Smooth muscle cell (in vitro differentiated cells): Measurements from ENCODE around the gene LRRC75B. TPM values are rescaled to one million over a fixed set of nuclear protein-coding genes. Genes with fewer than 3 reads are reported as not detected.

Experiments
- DNase-seq: peaks from one replicate; lab custom pipeline; 2025; ENCODE audit not compliant: unreplicated experiment; lab: John Stamatoyannopoulos, UW
- H2AFZ ChIP-seq: fragments of 200-600 bp; sonication (generic); 2 replicates; pipeline ENCODE4 v1.6.0; 2016; ENCODE audit warnings: antibody characterized with exemption, low read depth, mild to moderate bottlenecking
- H3F3A ChIP-seq: fragments of 200-600 bp; sonication (generic); 2 replicates; pipeline ENCODE4 v1.6.0; 2017; ENCODE audit warnings: antibody characterized with exemption, low read depth
- H3K27ac ChIP-seq: fragments of 200-600 bp; sonication (generic); 2 replicates; pipeline ENCODE4 v1.5.1; 2016; ENCODE audit warnings: low read depth, mild to moderate bottlenecking
- H3K27me3 ChIP-seq: fragments of 200-600 bp; sonication (generic); 2 replicates; pipeline ENCODE4 v1.6.1; 2016; ENCODE audit warnings: low read depth, mild to moderate bottlenecking
- H3K36me3 ChIP-seq: fragments of 200-600 bp; sonication (generic); 2 replicates; pipeline ENCODE4 v1.5.1; 2016; ENCODE audit warnings: low read depth
- H3K4me1 ChIP-seq: fragments of 200-600 bp; sonication (generic); 2 replicates; pipeline ENCODE4 v1.5.1; 2016; ENCODE audit warnings: low read depth
- H3K4me2 ChIP-seq: fragments of 200-600 bp; sonication (generic); 2 replicates; pipeline ENCODE4 v1.6.0; 2016; ENCODE audit warnings: mild to moderate bottlenecking
- H3K4me3 ChIP-seq: fragments of 200-600 bp; sonication (generic); 2 replicates; pipeline ENCODE4 v1.5.1; 2016; ENCODE audit warnings: mild to moderate bottlenecking
- H3K79me2 ChIP-seq: fragments of 200-600 bp; sonication (generic); 2 replicates; pipeline ENCODE4 v1.6.0; 2016; ENCODE audit warnings: low read depth, mild to moderate bottlenecking
- H3K9ac ChIP-seq: fragments of 200-600 bp; sonication (generic); 2 replicates; pipeline ENCODE4 v1.6.0; 2016; ENCODE audit warnings: low read depth
- H3K9me3 ChIP-seq: fragments of 200-600 bp; sonication (generic); replicated peaks from 2 replicates; pipeline ENCODE4 v1.5.1; 2016; ENCODE audit warnings: low read depth
- H4K20me1 ChIP-seq: fragments of 200-600 bp; sonication (generic); 2 replicates; pipeline ENCODE4 v1.6.0; 2016; ENCODE audit warnings: low read depth
- CTCF ChIP-seq: fragments of 200-600 bp; sonication (generic); IDR thresholded peaks from 2 replicates; pipeline ENCODE4 v1.5.1; 2017; ENCODE audit warnings: borderline replicate concordance, mild to moderate bottlenecking, antibody characterized with exemption; ENCODE audit not compliant: insufficient read depth, poor library complexity, severe bottlenecking
- WGBS: methylation state at CpG from one replicate; pipeline ENCODE4 v1.1.7; 2016; ENCODE audit warnings: low lambda C conversion rate; 5-methylcytosine and 5-hydroxymethylcytosine counted together
- polyA plus RNA-seq: library from polyadenylated mRNA; unstranded; fragments of >200 nt; fragmentation: Nextera tagmentation; extraction: Ambion mirVana; gene quantifications from 2 replicates; pipeline ENCODE4 v1.2.1, GENCODE V29; 2016
- total RNA-seq: library from RNA; depleted of rRNA; stranded (reverse); fragments of >200 nt; gene quantifications from 2 replicates; pipeline ENCODE4 v1.2.3, GENCODE V29; 2014

The LRRC75B gene
- total and polyA plus RNA-seq, 2 experiments from 2014 or later, result 14.1 to 33.5 TPM

DNA sequence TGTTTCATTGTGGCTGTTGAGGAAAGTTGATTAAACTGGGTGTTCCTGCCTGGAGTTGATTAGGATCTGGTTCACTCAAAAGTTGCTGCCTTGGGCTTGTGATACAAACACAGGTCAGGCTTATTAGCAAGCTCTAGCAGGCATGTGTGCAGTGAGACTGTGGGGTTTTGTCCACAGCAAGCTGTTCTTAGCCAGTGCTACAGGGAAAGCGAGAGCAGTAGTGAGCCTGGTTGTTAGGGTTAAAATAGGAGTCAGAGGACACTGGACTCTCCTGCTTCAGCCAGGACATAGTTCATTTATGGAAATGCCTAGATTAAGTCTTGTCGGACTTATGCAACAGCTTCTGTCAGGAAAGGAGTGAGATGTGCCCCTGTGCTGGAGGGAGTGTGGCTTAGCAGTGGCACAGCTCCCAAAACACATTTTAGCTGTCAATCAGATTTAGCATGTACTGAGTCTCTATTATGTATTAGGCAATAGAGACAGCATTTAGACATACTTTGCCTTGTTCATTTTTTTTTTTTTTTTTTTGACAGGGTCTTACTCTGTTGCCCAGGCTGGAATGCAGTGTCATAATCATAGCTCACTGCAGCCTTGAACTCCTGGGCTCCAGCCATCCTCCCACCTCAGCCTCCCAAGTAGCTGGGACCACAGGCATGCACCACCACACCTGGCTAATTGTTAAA lies 28.4 kb downstream of the LRRC75B start:
- Histone ChIP-seq H3K4me2 (no peak overlapping the region), H3K9me3 (no peaks in the 10 kb centered on the region), H3K4me3 (no peak overlapping the region), H3K79me2 (peaks cover 72% of the 10 kb centered on the region), H3K36me3 (peaks cover 7% of the 10 kb centered on the region), H3K9ac (no peak overlapping the region), H4K20me1 (peaks cover 89% of the 10 kb centered on the region), H3K4me1 (no peaks in the 10 kb centered on the region), H3K27ac (peak overlapping the region; percentile 30), H3K27me3 (no peaks in the 10 kb centered on the region), H3F3A (peaks cover 3% of the 10 kb centered on the region), H2AFZ (no peak overlapping the region)
- 56% methylated on average over 2 of the region's 2 CpGs for whole genome bisulfite sequencing
- no peak for DNase-seq
- no peak for TF ChIP-seq CTCF

DNA sequence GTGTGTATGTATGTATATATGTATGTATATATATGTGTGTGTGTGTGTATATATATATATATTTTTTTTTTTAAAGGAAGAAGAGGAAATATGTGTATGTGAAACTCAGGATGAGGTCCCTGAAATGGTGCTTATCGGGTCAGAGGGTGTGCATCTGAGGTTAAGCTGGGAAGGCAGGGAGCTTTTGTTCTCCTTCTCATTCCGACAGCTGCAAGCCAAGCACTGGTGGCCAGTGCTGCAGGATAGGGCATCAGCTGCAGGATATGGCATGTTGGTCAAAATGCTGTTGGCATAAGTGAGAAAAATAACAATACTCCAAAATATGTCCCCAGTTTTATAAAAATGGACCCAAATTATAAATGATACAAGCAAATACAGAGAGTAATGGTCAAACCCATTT lies 29.6 kb downstream of the LRRC75B start:
- Histone ChIP-seq H3K27ac (no peak overlapping the region), H3K4me2 (no peak overlapping the region), H3K79me2 (peaks cover 84% of the 10 kb centered on the region), H2AFZ (no peak overlapping the region), H3K9me3 (no peaks in the 10 kb centered on the region), H3K9ac (no peak overlapping the region), H3F3A (peaks cover 3% of the 10 kb centered on the region), H3K4me3 (no peak overlapping the region), H3K4me1 (no peaks in the 10 kb centered on the region), H4K20me1 (peaks cover 94% of the 10 kb centered on the region), H3K27me3 (no peaks in the 10 kb centered on the region), H3K36me3 (no peaks in the 10 kb centered on the region)
- 94% methylated on average over 2 of the region's 2 CpGs for WGBS
- DNase-seq, result no peak
- TF ChIP-seq CTCF, result no peak

- TF ChIP-seq CTCF, result no peak
- Histone ChIP-seq H2AFZ (no peak overlapping the region), H3F3A (peaks cover 3% of the 10 kb centered on the region), H3K9ac (no peak overlapping the region), H3K36me3 (no peaks in the 10 kb centered on the region), H3K27ac (no peak overlapping the region), H3K27me3 (no peaks in the 10 kb centered on the region), H4K20me1 (peaks cover 72% of the 10 kb centered on the region), H3K9me3 (no peaks in the 10 kb centered on the region), H3K4me2 (no peak overlapping the region), H3K4me1 (peaks cover 9% of the 10 kb centered on the region), H3K4me3 (no peak overlapping the region), H3K79me2 (peaks cover 84% of the 10 kb centered on the region)
- WGBS, result 98% methylated on average over 4 of the region's 4 CpGs
- no peak for DNase-seq
Measured at GRCh38 chr22:24559471-24559870, 33.4 kb downstream of the LRRC75B start.
